ENCODE measurements around the gene LRPAP1. TPM values are rescaled to one million over a fixed set of nuclear protein-coding genes. Genes with fewer than 3 reads are reported as not detected.

LRPAP1 gene
- total and polyA plus RNA-seq, 2 experiments from 2014 or later = 63.0 to 82.5 TPM

DNA sequence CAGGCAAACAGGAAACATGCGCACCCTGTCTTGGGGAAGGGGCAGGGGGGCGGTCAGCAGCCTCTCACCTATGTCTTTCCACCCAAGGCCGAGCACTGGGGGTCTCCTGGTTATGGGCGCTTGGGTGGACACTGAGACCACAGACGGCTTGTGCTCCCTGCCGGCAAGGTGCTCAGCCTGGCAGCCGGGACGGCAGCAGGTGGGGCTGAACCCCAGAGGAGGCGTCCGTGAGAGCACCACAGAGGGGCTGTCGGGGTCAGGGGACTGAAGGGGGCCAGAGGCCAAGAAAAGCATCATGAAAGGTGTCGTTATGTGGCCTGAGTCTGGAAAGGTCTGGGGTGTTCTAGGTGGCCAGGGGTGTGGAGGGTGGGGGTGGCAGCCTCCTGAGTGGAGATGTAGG is 49.5 kb downstream of the LRPAP1 start:
- TF ChIP-seq, protein P1, sequence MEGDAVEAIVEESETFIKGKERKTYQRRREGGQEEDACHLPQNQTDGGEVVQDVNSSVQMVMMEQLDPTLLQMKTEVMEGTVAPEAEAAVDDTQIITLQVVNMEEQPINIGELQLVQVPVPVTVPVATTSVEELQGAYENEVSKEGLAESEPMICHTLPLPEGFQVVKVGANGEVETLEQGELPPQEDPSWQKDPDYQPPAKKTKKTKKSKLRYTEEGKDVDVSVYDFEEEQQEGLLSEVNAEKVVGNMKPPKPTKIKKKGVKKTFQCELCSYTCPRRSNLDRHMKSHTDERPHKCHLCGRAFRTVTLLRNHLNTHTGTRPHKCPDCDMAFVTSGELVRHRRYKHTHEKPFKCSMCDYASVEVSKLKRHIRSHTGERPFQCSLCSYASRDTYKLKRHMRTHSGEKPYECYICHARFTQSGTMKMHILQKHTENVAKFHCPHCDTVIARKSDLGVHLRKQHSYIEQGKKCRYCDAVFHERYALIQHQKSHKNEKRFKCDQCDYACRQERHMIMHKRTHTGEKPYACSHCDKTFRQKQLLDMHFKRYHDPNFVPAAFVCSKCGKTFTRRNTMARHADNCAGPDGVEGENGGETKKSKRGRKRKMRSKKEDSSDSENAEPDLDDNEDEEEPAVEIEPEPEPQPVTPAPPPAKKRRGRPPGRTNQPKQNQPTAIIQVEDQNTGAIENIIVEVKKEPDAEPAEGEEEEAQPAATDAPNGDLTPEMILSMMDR (conservative IDR thresholded peaks at IDR 0.05; ENCODE audit: low read depth in 2 of 2) = no peak
- peaks cover 21% of the 10 kb centered on the region for H3K4me1 ChIP-seq (ENCODE audit: insufficient read depth)

DNA sequence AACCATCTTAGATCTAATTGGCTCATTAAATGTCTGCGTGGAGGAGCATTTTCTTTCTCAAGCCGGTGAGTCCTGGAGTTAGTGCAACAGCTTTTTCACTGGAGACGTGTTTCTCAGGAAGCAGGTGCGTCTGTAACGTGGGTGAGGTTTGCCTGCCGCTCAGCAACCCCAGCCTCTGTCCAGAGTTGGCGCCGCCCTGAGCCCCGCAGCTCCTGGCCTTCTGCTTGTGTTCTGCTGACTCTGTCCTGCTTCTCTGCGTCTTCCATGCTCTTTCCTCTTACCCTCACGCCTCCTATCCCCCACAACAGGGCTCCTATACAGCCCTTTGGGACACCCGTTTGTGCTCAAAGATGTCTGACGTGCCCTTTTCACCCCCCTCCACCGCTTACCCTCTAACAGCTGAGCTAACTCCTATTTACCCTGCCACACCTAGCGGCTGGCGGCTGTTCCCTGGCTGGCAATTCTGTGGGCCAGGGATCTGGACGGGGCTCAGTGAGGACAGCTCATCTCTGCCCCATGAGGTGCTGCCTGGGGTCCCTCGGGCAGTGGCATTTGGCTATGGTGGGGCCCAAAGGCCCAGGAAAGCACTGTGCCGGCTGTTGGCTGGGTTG is 50.3 kb downstream of the LRPAP1 start:
- Mint-ChIP-seq H3K27me3 (ENCODE audit: insufficient read depth, low read depth, poor library complexity) (peaks cover 68% of the 10 kb centered on the region), H3K27ac (no peak overlapping the region), H3K36me3 (ENCODE audit: low read depth) (no peaks in the 10 kb centered on the region), H3K9me3 (no peaks in the 10 kb centered on the region), H3K4me1 (peaks cover 20% of the 10 kb centered on the region), H3K4me3 (no peak overlapping the region)
- no peak overlapping the region for H3K27ac ChIP-seq (ENCODE audit: low read depth)
- no peak for ATAC-seq
- no peaks in the 10 kb centered on the region; the same call in 1 of the 2 replicates for H4K20me1 ChIP-seq (replicated peaks; ENCODE audit: insufficient read depth)
- H3K36me3 ChIP-seq (ENCODE audit: insufficient read depth) = no peaks in the 10 kb centered on the region
- no peaks in the 10 kb centered on the region for H3K9me2 ChIP-seq (ENCODE audit: insufficient read depth)
- no peak overlapping the region for H2AFZ ChIP-seq
- H3K27me3 ChIP-seq (ENCODE audit: insufficient read depth) = peaks cover 73% of the 10 kb centered on the region
- H3K4me1 ChIP-seq (ENCODE audit: insufficient read depth) = peaks cover 21% of the 10 kb centered on the region
- no peak overlapping the region for H3K4me3 ChIP-seq
- H3F3A ChIP-seq (replicated peaks; ENCODE audit: low read depth) = peaks cover 4% of the 10 kb centered on the region; the same call in 1 of the 2 replicates
- no peak for DNase-seq (ENCODE audit: low spot score)
- H3K4me2 ChIP-seq = peak overlapping the region; percentile 77; the same call in 1 of the 2 replicates
- H3K79me2 ChIP-seq (replicated peaks; ENCODE audit: insufficient read depth) = no peaks in the 10 kb centered on the region
- TF ChIP-seq CREB1 (CRISPR knock-in tag; IDR thresholded peaks at IDR 0.05; ENCODE audit: low read depth) (no peak), POLR2AphosphoS5 (IDR thresholded peaks at IDR 0.05; ENCODE audit: low read depth) (no peak), ZNF331 (CRISPR knock-in tag; IDR thresholded peaks at IDR 0.05; ENCODE audit: low read depth) (no peak), ZNF114 (CRISPR knock-in tag; IDR thresholded peaks at IDR 0.05) (no peak), JUNB (IDR thresholded peaks at IDR 0.05; ENCODE audit: unreplicated experiment) (no peak)
- TF ChIP-seq, protein P2, sequence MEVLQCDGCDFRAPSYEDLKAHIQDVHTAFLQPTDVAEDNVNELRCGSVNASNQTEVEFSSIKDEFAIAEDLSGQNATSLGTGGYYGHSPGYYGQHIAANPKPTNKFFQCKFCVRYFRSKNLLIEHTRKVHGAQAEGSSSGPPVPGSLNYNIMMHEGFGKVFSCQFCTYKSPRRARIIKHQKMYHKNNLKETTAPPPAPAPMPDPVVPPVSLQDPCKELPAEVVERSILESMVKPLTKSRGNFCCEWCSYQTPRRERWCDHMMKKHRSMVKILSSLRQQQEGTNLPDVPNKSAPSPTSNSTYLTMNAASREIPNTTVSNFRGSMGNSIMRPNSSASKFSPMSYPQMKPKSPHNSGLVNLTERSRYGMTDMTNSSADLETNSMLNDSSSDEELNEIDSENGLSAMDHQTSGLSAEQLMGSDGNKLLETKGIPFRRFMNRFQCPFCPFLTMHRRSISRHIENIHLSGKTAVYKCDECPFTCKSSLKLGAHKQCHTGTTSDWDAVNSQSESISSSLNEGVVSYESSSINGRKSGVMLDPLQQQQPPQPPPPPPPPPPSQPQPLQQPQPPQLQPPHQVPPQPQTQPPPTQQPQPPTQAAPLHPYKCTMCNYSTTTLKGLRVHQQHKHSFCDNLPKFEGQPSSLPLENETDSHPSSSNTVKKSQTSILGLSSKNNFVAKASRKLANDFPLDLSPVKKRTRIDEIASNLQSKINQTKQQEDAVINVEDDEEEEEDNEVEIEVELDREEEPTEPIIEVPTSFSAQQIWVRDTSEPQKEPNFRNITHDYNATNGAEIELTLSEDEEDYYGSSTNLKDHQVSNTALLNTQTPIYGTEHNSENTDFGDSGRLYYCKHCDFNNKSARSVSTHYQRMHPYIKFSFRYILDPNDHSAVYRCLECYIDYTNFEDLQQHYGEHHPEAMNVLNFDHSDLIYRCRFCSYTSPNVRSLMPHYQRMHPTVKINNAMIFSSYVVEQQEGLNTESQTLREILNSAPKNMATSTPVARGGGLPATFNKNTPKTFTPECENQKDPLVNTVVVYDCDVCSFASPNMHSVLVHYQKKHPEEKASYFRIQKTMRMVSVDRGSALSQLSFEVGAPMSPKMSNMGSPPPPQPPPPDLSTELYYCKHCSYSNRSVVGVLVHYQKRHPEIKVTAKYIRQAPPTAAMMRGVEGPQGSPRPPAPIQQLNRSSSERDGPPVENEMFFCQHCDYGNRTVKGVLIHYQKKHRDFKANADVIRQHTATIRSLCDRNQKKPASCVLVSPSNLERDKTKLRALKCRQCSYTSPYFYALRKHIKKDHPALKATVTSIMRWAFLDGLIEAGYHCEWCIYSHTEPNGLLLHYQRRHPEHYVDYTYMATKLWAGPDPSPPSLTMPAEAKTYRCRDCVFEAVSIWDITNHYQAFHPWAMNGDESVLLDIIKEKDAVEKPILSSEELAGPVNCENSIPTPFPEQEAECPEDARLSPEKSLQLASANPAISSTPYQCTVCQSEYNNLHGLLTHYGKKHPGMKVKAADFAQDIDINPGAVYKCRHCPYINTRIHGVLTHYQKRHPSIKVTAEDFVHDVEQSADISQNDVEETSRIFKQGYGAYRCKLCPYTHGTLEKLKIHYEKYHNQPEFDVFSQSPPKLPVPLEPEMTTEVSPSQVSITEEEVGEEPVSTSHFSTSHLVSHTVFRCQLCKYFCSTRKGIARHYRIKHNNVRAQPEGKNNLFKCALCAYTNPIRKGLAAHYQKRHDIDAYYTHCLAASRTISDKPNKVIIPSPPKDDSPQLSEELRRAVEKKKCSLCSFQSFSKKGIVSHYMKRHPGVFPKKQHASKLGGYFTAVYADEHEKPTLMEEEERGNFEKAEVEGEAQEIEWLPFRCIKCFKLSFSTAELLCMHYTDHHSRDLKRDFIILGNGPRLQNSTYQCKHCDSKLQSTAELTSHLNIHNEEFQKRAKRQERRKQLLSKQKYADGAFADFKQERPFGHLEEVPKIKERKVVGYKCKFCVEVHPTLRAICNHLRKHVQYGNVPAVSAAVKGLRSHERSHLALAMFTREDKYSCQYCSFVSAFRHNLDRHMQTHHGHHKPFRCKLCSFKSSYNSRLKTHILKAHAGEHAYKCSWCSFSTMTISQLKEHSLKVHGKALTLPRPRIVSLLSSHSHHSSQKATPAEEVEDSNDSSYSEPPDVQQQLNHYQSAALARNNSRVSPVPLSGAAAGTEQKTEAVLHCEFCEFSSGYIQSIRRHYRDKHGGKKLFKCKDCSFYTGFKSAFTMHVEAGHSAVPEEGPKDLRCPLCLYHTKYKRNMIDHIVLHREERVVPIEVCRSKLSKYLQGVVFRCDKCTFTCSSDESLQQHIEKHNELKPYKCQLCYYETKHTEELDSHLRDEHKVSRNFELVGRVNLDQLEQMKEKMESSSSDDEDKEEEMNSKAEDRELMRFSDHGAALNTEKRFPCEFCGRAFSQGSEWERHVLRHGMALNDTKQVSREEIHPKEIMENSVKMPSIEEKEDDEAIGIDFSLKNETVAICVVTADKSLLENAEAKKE (CRISPR knock-in tag; IDR thresholded peaks at IDR 0.05) = no peak
- TF ChIP-seq, protein P1 (conservative IDR thresholded peaks at IDR 0.05; ENCODE audit: low read depth in 2 of 2) = no peak

More for the DNA sequence above, 49.5 kb downstream of the LRPAP1 start:
- no peak overlapping the region for H3K27ac ChIP-seq (ENCODE audit: low read depth)
- H4K20me1 ChIP-seq (replicated peaks; ENCODE audit: insufficient read depth) = no peaks in the 10 kb centered on the region; the same call in 1 of the 2 replicates
- H3K27me3 ChIP-seq (ENCODE audit: insufficient read depth) = peaks cover 82% of the 10 kb centered on the region
- H3K79me2 ChIP-seq (replicated peaks; ENCODE audit: insufficient read depth) = no peaks in the 10 kb centered on the region
- ATAC-seq (no peak), DNase-seq (ENCODE audit: low spot score) (no peak)
- Mint-ChIP-seq H3K27ac (no peak overlapping the region), H3K4me3 (no peak overlapping the region), H3K27me3 (ENCODE audit: insufficient read depth, low read depth, poor library complexity) (peaks cover 68% of the 10 kb centered on the region), H3K9me3 (no peaks in the 10 kb centered on the region), H3K36me3 (ENCODE audit: low read depth) (no peaks in the 10 kb centered on the region), H3K4me1 (peaks cover 20% of the 10 kb centered on the region)
- H2AFZ ChIP-seq = no peak overlapping the region
- peaks cover 4% of the 10 kb centered on the region; the same call in 1 of the 2 replicates for H3F3A ChIP-seq (replicated peaks; ENCODE audit: low read depth)
- no peaks in the 10 kb centered on the region for H3K36me3 ChIP-seq (ENCODE audit: insufficient read depth)
- H3K9me2 ChIP-seq (ENCODE audit: insufficient read depth) = no peaks in the 10 kb centered on the region
- H3K4me2 ChIP-seq = no peak overlapping the region
- no peak overlapping the region for H3K4me3 ChIP-seq
